HepG2 (cell line): ENCODE results near the gene XXYLT1. TPM values are rescaled to one million over a fixed set of nuclear protein-coding genes. Genes with fewer than 3 reads are reported as not detected.
A peak's percentile ranks its signal among the peaks of the same experiment; 100 is the strongest.

Experiments used
- BRD4 ChIP-seq: sonication (generic); formaldehyde crosslinking; IDR thresholded peaks from 2 replicates; pipeline ENCODE4 v1.4.0; 2020; ENCODE audit warnings: missing genetic modification reagents
- HDAC1 ChIP-seq: sonication (generic); formaldehyde crosslinking; IDR thresholded peaks from 2 replicates; pipeline ENCODE4 v1.5.1; 2020; ENCODE audit warnings: mild to moderate bottlenecking, missing genetic modification reagents
- HDAC6 ChIP-seq: fragments of 200-600 bp; sonication (generic); IDR thresholded peaks from 2 replicates; pipeline ENCODE4 v1.7.0; 2017; ENCODE audit warnings: mild to moderate bottlenecking, antibody characterized with exemption, low read length, low read depth
- HNRNPL ChIP-seq: fragments of 200-400 bp; formaldehyde crosslinking; IDR thresholded peaks from 2 replicates; pipeline ENCODE4 v1.6.1; 2017; ENCODE audit warnings: mild to moderate bottlenecking, low read depth, low read length
- KDM2A ChIP-seq: sonication (generic); formaldehyde crosslinking; IDR thresholded peaks from 2 replicates; pipeline ENCODE4 v1.4.0; 2020; ENCODE audit warnings: low read depth, missing genetic modification reagents, borderline replicate concordance
- KLF15 ChIP-seq: sonication (generic); formaldehyde crosslinking; IDR thresholded peaks from 2 replicates; pipeline ENCODE4 v1.8.1; 2023; ENCODE audit warnings: borderline replicate concordance, mild to moderate bottlenecking, inconsistent platforms, missing genetic modification reagents, mixed read lengths
- MAZ ChIP-seq, 2 experiments: sonication (generic) in 1 of 2; formaldehyde crosslinking in 1 of 2; IDR thresholded peaks; 2 replicates each; pipeline versions ENCODE4 v1.5.0 to v1.6.1; 2012 to 2020; ENCODE audit warnings: low read depth in 2 of 2, mild to moderate bottlenecking in 2 of 2, borderline replicate concordance in 1 of 2, improper control_type of control experiment in 1 of 2, low read length in 1 of 2, missing genetic modification reagents in 1 of 2, moderate library complexity in 1 of 2
- MED1 ChIP-seq: sonication (generic); formaldehyde crosslinking; IDR thresholded peaks from 2 replicates; pipeline ENCODE4 v1.4.0; 2020; ENCODE audit warnings: missing genetic modification reagents
- MXI1 ChIP-seq: IDR thresholded peaks from 3 replicates; pipeline ENCODE4 v1.6.1; 2012; ENCODE audit warnings: low read depth, low read length, inconsistent platforms, borderline replicate concordance
- NCOA5 ChIP-seq: sonication (generic); formaldehyde crosslinking; IDR thresholded peaks from 2 replicates; pipeline ENCODE4 v1.4.0; 2020; ENCODE audit warnings: missing genetic modification reagents
- NR1H2 ChIP-seq: sonication (generic); formaldehyde crosslinking; IDR thresholded peaks from 2 replicates; pipeline ENCODE4 v1.8.1; 2022; ENCODE audit warnings: low read depth, missing genetic modification reagents, borderline replicate concordance
- POLR2AphosphoS5 ChIP-seq: IDR thresholded peaks from 2 replicates; pipeline ENCODE4 v1.6.1; 2012; ENCODE audit warnings: low read depth, low read length
- RBM39 ChIP-seq: fragments of 200-400 bp; formaldehyde crosslinking; IDR thresholded peaks from one replicate; pipeline ENCODE4 v1.6.1; 2018; ENCODE audit warnings: antibody characterized with exemption, mild to moderate bottlenecking, low read depth, low read length; ENCODE audit not compliant: poor library complexity, severe bottlenecking
- ZNF33B ChIP-seq: sonication (generic); formaldehyde crosslinking; IDR thresholded peaks from 2 replicates; pipeline ENCODE4 v1.5.1; 2020; ENCODE audit warnings: mild to moderate bottlenecking, missing genetic modification reagents
- ZNF343 ChIP-seq: sonication (generic); formaldehyde crosslinking; IDR thresholded peaks from 2 replicates; pipeline ENCODE4 v1.4.0; 2020; ENCODE audit warnings: mild to moderate bottlenecking, missing genetic modification reagents
- polyA plus RNA-seq, 8 experiments: library from polyadenylated mRNA; depleted of rRNA in 3 of 8; stranded (reverse) in 7 of 8; unstranded in 1 of 8; fragments of >200 nt; fragmentation: Illumina TruSeq in 4 of 8; extraction: Trizol in 4 of 8; gene quantifications; 2 replicates each; pipeline versions ENCODE4 v1.2.1 to v1.2.3, GENCODE V29; 2011 to 2016; ENCODE audit warnings: low read depth in 4 of 8, missing spikeins in 1 of 8, mixed read lengths in 1 of 8; ENCODE audit not compliant: insufficient read depth in 1 of 8
- total RNA-seq, 5 experiments: library from RNA; depleted of rRNA; stranded (reverse); fragments of >200 nt; fragmentation: Illumina TruSeq; extraction: Trizol; gene quantifications; 2 replicates each; pipeline ENCODE4 v1.2.3, GENCODE V29; 2016; ENCODE audit warnings: low read depth in 1 of 5
- TF ChIP-seq, protein P1 (sequence below), 2 experiments: sonication (generic) in 1 of 2; formaldehyde crosslinking in 1 of 2; IDR thresholded peaks; 2 replicates each; pipeline versions ENCODE4 v1.4.0 to v1.6.1; 2018 to 2020; ENCODE audit warnings: missing genetic modification reagents in 2 of 2, borderline replicate concordance in 1 of 2, low read depth in 1 of 2, mild to moderate bottlenecking in 1 of 2, missing biosample characterization in 1 of 2
- TF ChIP-seq, protein P2 (sequence below): sonication (generic); formaldehyde crosslinking; IDR thresholded peaks from 2 replicates; pipeline ENCODE4 v1.4.0; 2020; ENCODE audit warnings: missing genetic modification reagents
- TF ChIP-seq, protein P3 (sequence below): IDR thresholded peaks from 2 replicates; pipeline ENCODE4 v1.6.1; 2012; ENCODE audit warnings: inconsistent platforms
- TF ChIP-seq, protein P4 (sequence below): sonication (generic); formaldehyde crosslinking; IDR thresholded peaks from 2 replicates; pipeline ENCODE4 v1.8.1; 2023; ENCODE audit warnings: mild to moderate bottlenecking, moderate library complexity, missing genetic modification reagents

Gene XXYLT1
- total and polyA plus RNA-seq, 2 of the 13 experiments (the other 11 are each of a cell fraction or from before 2014, with no cell fraction given) = 17.7 to 19.0 TPM

DNA sequence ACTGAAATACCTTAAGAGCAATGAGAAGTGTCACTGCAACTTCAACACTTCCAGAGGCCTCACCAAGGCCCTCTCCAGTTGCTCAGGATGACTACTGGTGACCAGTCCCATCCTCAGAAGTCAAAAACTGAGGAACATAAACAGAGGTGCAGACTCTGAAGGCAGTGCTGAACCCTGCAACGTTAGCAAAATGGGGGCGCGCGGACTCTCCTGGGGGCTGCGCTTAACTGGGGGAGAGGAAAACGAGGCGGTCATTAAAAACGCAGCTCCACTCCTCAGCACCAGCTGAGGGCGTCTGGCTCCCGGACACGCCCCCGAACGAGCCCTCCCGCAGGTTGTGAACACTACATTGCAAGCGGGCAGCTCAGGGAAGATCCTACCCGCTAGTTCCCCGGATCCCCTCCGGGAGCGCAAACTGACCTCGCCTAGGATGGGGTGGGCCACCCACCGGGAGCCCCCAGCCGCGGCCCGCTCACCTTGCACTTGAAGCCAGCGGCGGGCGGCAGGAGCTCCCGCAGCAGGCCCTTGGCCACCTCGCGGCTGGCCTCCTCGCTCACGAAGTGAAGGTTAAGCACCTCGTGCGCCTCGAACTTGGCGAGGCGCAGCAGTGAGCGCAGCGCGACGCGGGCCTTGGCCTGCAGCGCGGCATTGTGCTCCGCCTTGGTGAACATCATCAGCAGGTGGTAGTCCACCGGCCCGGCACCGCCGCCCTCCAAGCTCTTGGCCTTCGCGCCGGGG lies 711 bp downstream of the XXYLT1 start (continued):
- TF ChIP-seq, protein P1, sequence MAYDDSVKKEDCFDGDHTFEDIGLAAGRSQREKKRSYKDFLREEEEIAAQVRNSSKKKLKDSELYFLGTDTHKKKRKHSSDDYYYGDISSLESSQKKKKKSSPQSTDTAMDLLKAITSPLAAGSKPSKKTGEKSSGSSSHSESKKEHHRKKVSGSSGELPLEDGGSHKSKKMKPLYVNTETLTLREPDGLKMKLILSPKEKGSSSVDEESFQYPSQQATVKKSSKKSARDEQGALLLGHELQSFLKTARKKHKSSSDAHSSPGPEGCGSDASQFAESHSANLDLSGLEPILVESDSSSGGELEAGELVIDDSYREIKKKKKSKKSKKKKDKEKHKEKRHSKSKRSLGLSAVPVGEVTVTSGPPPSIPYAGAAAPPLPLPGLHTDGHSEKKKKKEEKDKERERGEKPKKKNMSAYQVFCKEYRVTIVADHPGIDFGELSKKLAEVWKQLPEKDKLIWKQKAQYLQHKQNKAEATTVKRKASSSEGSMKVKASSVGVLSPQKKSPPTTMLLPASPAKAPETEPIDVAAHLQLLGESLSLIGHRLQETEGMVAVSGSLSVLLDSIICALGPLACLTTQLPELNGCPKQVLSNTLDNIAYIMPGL (CRISPR knock-in tag; IDR thresholded peaks at IDR 0.05; ENCODE audit: borderline replicate concordance in 1 of 2, low read depth in 1 of 2) = peak; percentile 16 to 34; a peak in 2 of 4 replicates
- TF ChIP-seq, protein P2, sequence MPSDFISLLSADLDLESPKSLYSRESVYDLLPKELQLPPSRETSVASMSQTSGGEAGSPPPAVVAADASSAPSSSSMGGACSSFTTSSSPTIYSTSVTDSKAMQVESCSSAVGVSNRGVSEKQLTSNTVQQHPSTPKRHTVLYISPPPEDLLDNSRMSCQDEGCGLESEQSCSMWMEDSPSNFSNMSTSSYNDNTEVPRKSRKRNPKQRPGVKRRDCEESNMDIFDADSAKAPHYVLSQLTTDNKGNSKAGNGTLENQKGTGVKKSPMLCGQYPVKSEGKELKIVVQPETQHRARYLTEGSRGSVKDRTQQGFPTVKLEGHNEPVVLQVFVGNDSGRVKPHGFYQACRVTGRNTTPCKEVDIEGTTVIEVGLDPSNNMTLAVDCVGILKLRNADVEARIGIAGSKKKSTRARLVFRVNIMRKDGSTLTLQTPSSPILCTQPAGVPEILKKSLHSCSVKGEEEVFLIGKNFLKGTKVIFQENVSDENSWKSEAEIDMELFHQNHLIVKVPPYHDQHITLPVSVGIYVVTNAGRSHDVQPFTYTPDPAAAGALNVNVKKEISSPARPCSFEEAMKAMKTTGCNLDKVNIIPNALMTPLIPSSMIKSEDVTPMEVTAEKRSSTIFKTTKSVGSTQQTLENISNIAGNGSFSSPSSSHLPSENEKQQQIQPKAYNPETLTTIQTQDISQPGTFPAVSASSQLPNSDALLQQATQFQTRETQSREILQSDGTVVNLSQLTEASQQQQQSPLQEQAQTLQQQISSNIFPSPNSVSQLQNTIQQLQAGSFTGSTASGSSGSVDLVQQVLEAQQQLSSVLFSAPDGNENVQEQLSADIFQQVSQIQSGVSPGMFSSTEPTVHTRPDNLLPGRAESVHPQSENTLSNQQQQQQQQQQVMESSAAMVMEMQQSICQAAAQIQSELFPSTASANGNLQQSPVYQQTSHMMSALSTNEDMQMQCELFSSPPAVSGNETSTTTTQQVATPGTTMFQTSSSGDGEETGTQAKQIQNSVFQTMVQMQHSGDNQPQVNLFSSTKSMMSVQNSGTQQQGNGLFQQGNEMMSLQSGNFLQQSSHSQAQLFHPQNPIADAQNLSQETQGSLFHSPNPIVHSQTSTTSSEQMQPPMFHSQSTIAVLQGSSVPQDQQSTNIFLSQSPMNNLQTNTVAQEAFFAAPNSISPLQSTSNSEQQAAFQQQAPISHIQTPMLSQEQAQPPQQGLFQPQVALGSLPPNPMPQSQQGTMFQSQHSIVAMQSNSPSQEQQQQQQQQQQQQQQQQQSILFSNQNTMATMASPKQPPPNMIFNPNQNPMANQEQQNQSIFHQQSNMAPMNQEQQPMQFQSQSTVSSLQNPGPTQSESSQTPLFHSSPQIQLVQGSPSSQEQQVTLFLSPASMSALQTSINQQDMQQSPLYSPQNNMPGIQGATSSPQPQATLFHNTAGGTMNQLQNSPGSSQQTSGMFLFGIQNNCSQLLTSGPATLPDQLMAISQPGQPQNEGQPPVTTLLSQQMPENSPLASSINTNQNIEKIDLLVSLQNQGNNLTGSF (CRISPR knock-in tag) = peak; percentile 83
- TF ChIP-seq HNRNPL (no peak), NR1H2 (CRISPR knock-in tag) (0 out of 2 replicates have a peak, but pooled peaks have one; percentile 22), BRD4 (peak; percentile 54; the same call in 1 of the 2 replicates), NCOA5 (CRISPR knock-in tag) (no peak), POLR2AphosphoS5 (no peak), MXI1 (no peak), ZNF343 (CRISPR knock-in tag) (0 out of 2 replicates have a peak, but pooled peaks have one; percentile 47), RBM39 (peak; percentile 27), HDAC1 (CRISPR knock-in tag) (peak; percentile 62), KLF15 (CRISPR knock-in tag) (peak; percentile 77; the same call in 1 of the 2 replicates), KDM2A (CRISPR knock-in tag) (peak; percentile 69; the same call in 1 of the 2 replicates), MAZ (IDR thresholded peaks at IDR 0.05; ENCODE audit: borderline replicate concordance, low read depth, low read length) (no peak), MAZ (CRISPR knock-in tag; IDR thresholded peaks at IDR 0.05; ENCODE audit: low read depth) (peak; percentile 60), ZNF33B (CRISPR knock-in tag) (peak; percentile 75), MED1 (CRISPR knock-in tag) (no peak), HDAC6 (no peak)
- TF ChIP-seq, protein P3, sequence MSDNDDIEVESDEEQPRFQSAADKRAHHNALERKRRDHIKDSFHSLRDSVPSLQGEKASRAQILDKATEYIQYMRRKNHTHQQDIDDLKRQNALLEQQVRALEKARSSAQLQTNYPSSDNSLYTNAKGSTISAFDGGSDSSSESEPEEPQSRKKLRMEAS = peak; percentile 92
- TF ChIP-seq, protein P4, sequence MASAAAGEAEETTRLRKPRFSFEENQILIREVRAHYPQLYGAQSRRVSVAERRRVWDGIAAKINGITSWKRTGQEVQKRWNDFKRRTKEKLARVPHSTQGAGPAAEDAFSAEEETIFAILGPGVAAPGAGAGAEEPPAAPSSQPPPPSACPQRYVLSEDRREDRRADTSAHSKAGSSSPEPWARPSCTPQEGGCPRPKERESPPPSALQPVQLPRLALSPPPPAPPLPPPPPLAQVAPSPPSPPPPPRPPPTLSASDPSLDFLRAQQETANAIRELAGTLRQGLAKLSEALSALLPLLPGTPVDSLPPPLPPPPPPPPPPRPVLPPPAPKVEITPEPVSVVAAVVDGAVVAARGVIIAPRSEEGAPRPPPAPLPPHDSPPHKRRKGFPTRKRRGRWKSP (CRISPR knock-in tag) = peak; percentile 88; the same call in 1 of the 2 replicates
